Measurements from ENCODE around the gene TPD52L2. TPM values are rescaled to one million over a fixed set of nuclear protein-coding genes. Genes with fewer than 3 reads are reported as not detected.

The TPD52L2 gene
- total RNA-seq, 1 experiment from 2014 or later, result 293 TPM

- H3K27me3 Mint-ChIP-seq (ENCODE audit: insufficient read depth, unreplicated experiment), result no peaks in the 10 kb centered on the region
- no peaks in the 10 kb centered on the region for H3K27me3 ChIP-seq (replicated peaks; ENCODE audit: control insufficient read depth, insufficient read depth, low read length)
- ChIA-PET CTCF (no interaction called here), POLR2A (no interaction called here)
- no peaks in the 10 kb centered on the region for H3K9me3 Mint-ChIP-seq (ENCODE audit: unreplicated experiment)
- BruUV-seq (replicated peaks), result no TSS peak
- no peak overlapping the region for H3K4me3 Mint-ChIP-seq (ENCODE audit: unreplicated experiment)
- intact Hi-C loops (cut with micrococcal nuclease; ENCODE audit: unreplicated experiment), result loop anchor here (10.0 kb wide), 1 partner anchor 236 kb away; the partner anchor contains the start of gene GMEB2
- no peaks in the 10 kb centered on the region for H3K9me3 ChIP-seq
- H3K4me1 ChIP-seq, result peaks cover 23% of the 10 kb centered on the region
- H3K27ac Mint-ChIP-seq (ENCODE audit: unreplicated experiment), result peak overlapping the region; percentile 14
- peaks cover 5% of the 10 kb centered on the region for H3K36me3 ChIP-seq (ENCODE audit: control insufficient read depth, insufficient read depth, low read length)
- H3K4me1 Mint-ChIP-seq (ENCODE audit: low read depth, unreplicated experiment), result peaks cover 16% of the 10 kb centered on the region
- TF ChIP-seq CTCF (IDR thresholded peaks at IDR 0.05; ENCODE audit: insufficient read depth in 1 of 2, low read depth in 1 of 2, low read length in 1 of 2, severe bottlenecking in 1 of 2, unreplicated experiment in 1 of 2), result no peak
- DNase-seq, result peak in 1 of 2 experiments; percentile 48
- peaks cover 79% of the 10 kb centered on the region for H3K36me3 Mint-ChIP-seq (ENCODE audit: insufficient read depth, unreplicated experiment)
- H3K4me3 ChIP-seq (ENCODE audit: low read depth, low read length), result no peak overlapping the region
Measured at GRCh38 chr20:63860325-63861051, 4.6 kb upstream of the TPD52L2 start.

GRCh38 chr20:63861365-63861934 lies 3.6 kb upstream of the TPD52L2 start, which contains the start of gene ABHD16B:
Gene ABHD16B (plus strand): TSS chr20:63861498. CDS start chr20:63861541, 43 bp downstream.
- no peak for DNase-seq
- Mint-ChIP-seq H3K36me3 (ENCODE audit: insufficient read depth, unreplicated experiment) (peaks cover 79% of the 10 kb centered on the region), H3K4me3 (ENCODE audit: unreplicated experiment) (no peak within 1 kb of the TSS), H3K27me3 (ENCODE audit: insufficient read depth, unreplicated experiment) (no peaks in the 10 kb centered on the region), H3K27ac (ENCODE audit: unreplicated experiment) (peak within 1 kb of the TSS; percentile 14), H3K9me3 (ENCODE audit: unreplicated experiment) (no peaks in the 10 kb centered on the region), H3K4me1 (ENCODE audit: low read depth, unreplicated experiment) (peaks cover 16% of the 10 kb centered on the region)
- intact Hi-C loops (cut with micrococcal nuclease; ENCODE audit: unreplicated experiment), result loop anchor here (10.0 kb wide), 1 partner anchor 237 kb away; the partner anchor contains the start of gene GMEB2
- no peaks in the 10 kb centered on the region for H3K27me3 ChIP-seq (replicated peaks; ENCODE audit: control insufficient read depth, insufficient read depth, low read length)
- no peaks in the 10 kb centered on the region for H3K9me3 ChIP-seq
- no peak for TF ChIP-seq CTCF (IDR thresholded peaks at IDR 0.05; ENCODE audit: insufficient read depth in 1 of 2, low read depth in 1 of 2, low read length in 1 of 2, severe bottlenecking in 1 of 2, unreplicated experiment in 1 of 2)
- peaks cover 5% of the 10 kb centered on the region for H3K36me3 ChIP-seq (ENCODE audit: control insufficient read depth, insufficient read depth, low read length)
- peaks cover 28% of the 10 kb centered on the region for H3K4me1 ChIP-seq
- BruUV-seq (replicated peaks), result no TSS peak
- ChIA-PET CTCF (no interaction called here), POLR2A (no interaction called here)
- H3K4me3 ChIP-seq (ENCODE audit: low read depth, low read length), result no peak within 1 kb of the TSS

- Mint-ChIP-seq H3K27me3 (ENCODE audit: insufficient read depth, unreplicated experiment) (no peaks in the 10 kb centered on the region), H3K4me1 (ENCODE audit: low read depth, unreplicated experiment) (peaks cover 16% of the 10 kb centered on the region), H3K27ac (ENCODE audit: unreplicated experiment) (no peak overlapping the region), H3K9me3 (ENCODE audit: unreplicated experiment) (no peaks in the 10 kb centered on the region), H3K4me3 (ENCODE audit: unreplicated experiment) (no peak overlapping the region), H3K36me3 (ENCODE audit: insufficient read depth, unreplicated experiment) (peaks cover 78% of the 10 kb centered on the region)
- intact Hi-C loops (cut with micrococcal nuclease; ENCODE audit: unreplicated experiment), result loop anchor here (10.0 kb wide), 1 partner anchor 237 kb away; the partner anchor contains the start of gene GMEB2
- DNase-seq, result peak in 1 of 2 experiments; percentile 51
- no peak for TF ChIP-seq CTCF (IDR thresholded peaks at IDR 0.05; ENCODE audit: insufficient read depth in 1 of 2, low read depth in 1 of 2, low read length in 1 of 2, severe bottlenecking in 1 of 2, unreplicated experiment in 1 of 2)
- Histone ChIP-seq H3K27me3 (replicated peaks; ENCODE audit: control insufficient read depth, insufficient read depth, low read length) (no peaks in the 10 kb centered on the region), H3K36me3 (ENCODE audit: control insufficient read depth, insufficient read depth, low read length) (peaks cover 5% of the 10 kb centered on the region), H3K4me1 (peaks cover 28% of the 10 kb centered on the region), H3K4me3 (ENCODE audit: low read depth, low read length) (no peak overlapping the region), H3K9me3 (no peaks in the 10 kb centered on the region)
- POLR2A ChIA-PET, result no interaction called here
- BruUV-seq (replicated peaks), result no TSS peak
- CTCF ChIA-PET, result interaction anchor here (0.6 kb wide), 1 partner anchor 228 kb away, joined by 3 read pairs; no protein-coding TSS in a partner anchor
Measured at GRCh38 chr20:63861981-63862901, 2.8 kb upstream of the TPD52L2 start.
